Measurements from ENCODE around the gene APOA1.

Gene APOA1

DNA sequence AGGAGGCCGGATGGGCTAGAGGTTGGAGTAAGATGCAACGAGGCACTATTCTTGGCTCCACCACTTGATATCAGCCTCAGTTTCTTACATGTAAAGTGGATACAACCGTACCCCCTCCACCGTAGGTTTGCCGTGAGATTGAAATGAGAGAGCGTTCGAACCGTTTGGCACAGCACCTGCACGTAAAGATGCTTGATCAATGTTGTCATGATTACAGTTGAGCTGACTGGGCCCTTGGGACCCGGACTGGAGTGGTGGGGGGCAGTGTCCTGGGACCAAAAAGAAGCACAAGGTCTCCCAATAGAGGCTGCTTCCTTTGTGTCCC, 4.0 kb downstream of the APOA1 start:
- no peak overlapping the region for H3K9ac ChIP-seq (ENCODE audit: low read length)
- WGBS (ENCODE audit: extremely low coverage, insufficient coverage, insufficient read length): no CpG with 5 or more reads among the region's 10 CpGs
- no peak overlapping the region for H2BK5ac ChIP-seq (ENCODE audit: low read depth, low read length, poor library complexity)
- H3K4ac ChIP-seq (ENCODE audit: low read depth, low read length): no peak overlapping the region
- H3K18ac ChIP-seq (ENCODE audit: low read length): no peak overlapping the region
- H2AFZ ChIP-seq (ENCODE audit: insufficient read depth, low read length, poor library complexity): no peak overlapping the region
- H4K12ac ChIP-seq (ENCODE audit: low read depth, low read length): no peak overlapping the region
- no peak overlapping the region for H3K23ac ChIP-seq (ENCODE audit: low read length)
- no peak overlapping the region for H2BK12ac ChIP-seq (ENCODE audit: low read length)
- no peak overlapping the region for H3K4me3 ChIP-seq (ENCODE audit: low read depth, low read length)
- no peaks in the 10 kb centered on the region for H3K79me2 ChIP-seq (ENCODE audit: control insufficient read depth, insufficient read depth, low read length, poor library complexity)
- H3K14ac ChIP-seq (ENCODE audit: low read length): no peak overlapping the region
- H3K27me3 ChIP-seq (ENCODE audit: insufficient read depth, low read length): no peaks in the 10 kb centered on the region
- H4K91ac ChIP-seq (ENCODE audit: low read depth, low read length): no peak overlapping the region
- H2BK120ac ChIP-seq (ENCODE audit: insufficient read depth, low read length, poor library complexity): no peak overlapping the region
- H2AK5ac ChIP-seq (ENCODE audit: low read length): no peak overlapping the region
- no peak for DNase-seq
- peaks cover 3% of the 10 kb centered on the region for H3K79me1 ChIP-seq (ENCODE audit: low read length)
- H4K8ac ChIP-seq (ENCODE audit: low read depth, low read length): no peak overlapping the region
- no peaks in the 10 kb centered on the region for H3K9me3 ChIP-seq (ENCODE audit: insufficient read depth, low read depth, low read length)
- H3K4me2 ChIP-seq (ENCODE audit: low read length): no peak overlapping the region
- peaks cover 15 to 17% of the 10 kb centered on the region in 2 experiments for H3K4me1 ChIP-seq (ENCODE audit: control insufficient read depth in 1 of 2, insufficient read depth in 2 of 2, low read length in 2 of 2)
- no peak overlapping the region for H3K27ac ChIP-seq (ENCODE audit: low read depth, low read length)
- H3K36me3 ChIP-seq (ENCODE audit: control insufficient read depth in 1 of 2, insufficient read depth in 2 of 2, low read length in 2 of 2): no peaks in the 10 kb centered on the region

DNA sequence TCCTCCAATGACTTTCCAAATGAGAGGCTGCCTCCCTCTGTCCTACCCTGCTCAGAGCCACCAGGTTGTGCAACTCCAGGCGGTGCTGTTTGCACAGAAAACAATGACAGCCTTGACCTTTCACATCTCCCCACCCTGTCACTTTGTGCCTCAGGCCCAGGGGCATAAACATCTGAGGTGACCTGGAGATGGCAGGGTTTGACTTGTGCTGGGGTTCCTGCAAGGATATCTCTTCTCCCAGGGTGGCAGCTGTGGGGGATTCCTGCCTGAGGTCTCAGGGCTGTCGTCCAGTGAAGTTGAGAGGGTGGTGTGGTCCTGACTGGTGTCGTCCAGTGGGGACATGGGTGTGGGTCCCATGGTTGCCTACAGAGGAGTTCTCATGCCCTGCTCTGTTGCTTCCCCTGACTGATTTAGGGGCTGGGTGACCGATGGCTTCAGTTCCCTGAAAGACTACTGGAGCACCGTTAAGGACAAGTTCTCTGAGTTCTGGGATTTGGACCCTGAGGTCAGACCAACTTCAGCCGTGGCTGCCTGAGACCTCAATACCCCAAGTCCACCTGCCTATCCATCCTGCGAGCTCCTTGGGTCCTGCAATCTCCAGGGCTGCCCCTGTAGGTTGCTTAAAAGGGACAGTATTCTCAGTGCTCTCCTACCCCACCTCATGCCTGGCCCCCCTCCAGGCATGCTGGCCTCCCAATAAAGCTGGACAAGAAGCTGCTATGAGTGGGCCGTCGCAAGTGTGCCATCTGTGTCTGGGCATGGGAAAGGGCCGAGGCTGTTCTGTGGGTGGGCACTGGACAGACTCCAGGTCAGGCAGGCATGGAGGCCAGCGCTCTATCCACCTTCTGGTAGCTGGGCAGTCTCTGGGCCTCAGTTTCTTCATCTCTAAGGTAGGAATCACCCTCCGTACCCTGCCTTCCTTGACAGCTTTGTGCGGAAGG, 4.8 kb downstream of the APOA1 start:
- Histone ChIP-seq H3K9ac (ENCODE audit: low read length) (no peak overlapping the region), H3K79me2 (ENCODE audit: control insufficient read depth, insufficient read depth, low read length, poor library complexity) (no peaks in the 10 kb centered on the region), H3K14ac (ENCODE audit: low read length) (no peak overlapping the region), H2BK5ac (ENCODE audit: low read depth, low read length, poor library complexity) (no peak overlapping the region), H3K23ac (ENCODE audit: low read length) (no peak overlapping the region), H2AFZ (ENCODE audit: insufficient read depth, low read length, poor library complexity) (no peak overlapping the region), H4K12ac (ENCODE audit: low read depth, low read length) (no peak overlapping the region), H3K36me3 (ENCODE audit: control insufficient read depth in 1 of 2, insufficient read depth in 2 of 2, low read length in 2 of 2) (no peaks in the 10 kb centered on the region), H2AK5ac (ENCODE audit: low read length) (no peak overlapping the region), H2BK120ac (ENCODE audit: insufficient read depth, low read length, poor library complexity) (no peak overlapping the region), H3K4me2 (ENCODE audit: low read length) (no peak overlapping the region), H3K4ac (ENCODE audit: low read depth, low read length) (no peak overlapping the region), H3K27me3 (ENCODE audit: insufficient read depth, low read length) (no peaks in the 10 kb centered on the region), H3K79me1 (ENCODE audit: low read length) (peaks cover 3% of the 10 kb centered on the region), H3K4me3 (ENCODE audit: low read depth, low read length) (no peak overlapping the region), H4K91ac (ENCODE audit: low read depth, low read length) (no peak overlapping the region), H3K4me1 (ENCODE audit: control insufficient read depth in 1 of 2, insufficient read depth in 2 of 2, low read length in 2 of 2) (peaks cover 13 to 14% of the 10 kb centered on the region in 2 experiments), H3K18ac (ENCODE audit: low read length) (no peak overlapping the region), H3K27ac (ENCODE audit: low read depth, low read length) (no peak overlapping the region), H3K9me3 (ENCODE audit: insufficient read depth, low read depth, low read length) (no peaks in the 10 kb centered on the region), H2BK12ac (ENCODE audit: low read length) (no peak overlapping the region), H4K8ac (ENCODE audit: low read depth, low read length) (no peak overlapping the region)
- DNase-seq: no peak
- WGBS (ENCODE audit: extremely low coverage, insufficient coverage, insufficient read length): no CpG with 5 or more reads among the region's 13 CpGs

- Histone ChIP-seq H4K8ac (ENCODE audit: low read depth, low read length) (no peak overlapping the region), H3K4me2 (ENCODE audit: low read length) (no peak overlapping the region), H2BK12ac (ENCODE audit: low read length) (no peak overlapping the region), H3K4ac (ENCODE audit: low read depth, low read length) (no peak overlapping the region), H3K4me1 (ENCODE audit: control insufficient read depth in 1 of 2, insufficient read depth in 2 of 2, low read length in 2 of 2) (peaks cover 8% of the 10 kb centered on the region in 2 experiments), H3K4me3 (ENCODE audit: low read depth, low read length) (no peak overlapping the region), H3K9ac (ENCODE audit: low read length) (no peak overlapping the region), H3K79me2 (ENCODE audit: control insufficient read depth, insufficient read depth, low read length, poor library complexity) (no peaks in the 10 kb centered on the region), H3K14ac (ENCODE audit: low read length) (no peak overlapping the region), H2AFZ (ENCODE audit: insufficient read depth, low read length, poor library complexity) (no peak overlapping the region), H3K27ac (ENCODE audit: low read depth, low read length) (no peak overlapping the region), H3K9me3 (ENCODE audit: insufficient read depth, low read depth, low read length) (no peaks in the 10 kb centered on the region), H3K36me3 (ENCODE audit: control insufficient read depth in 1 of 2, insufficient read depth in 2 of 2, low read length in 2 of 2) (no peaks in the 10 kb centered on the region), H3K79me1 (ENCODE audit: low read length) (peaks cover 3% of the 10 kb centered on the region), H3K18ac (ENCODE audit: low read length) (no peak overlapping the region), H3K27me3 (ENCODE audit: insufficient read depth, low read length) (no peaks in the 10 kb centered on the region), H2BK5ac (ENCODE audit: low read depth, low read length, poor library complexity) (no peak overlapping the region), H2AK5ac (ENCODE audit: low read length) (no peak overlapping the region), H4K91ac (ENCODE audit: low read depth, low read length) (no peak overlapping the region), H3K23ac (ENCODE audit: low read length) (no peak overlapping the region), H4K12ac (ENCODE audit: low read depth, low read length) (no peak overlapping the region), H2BK120ac (ENCODE audit: insufficient read depth, low read length, poor library complexity) (no peak overlapping the region)
- DNase-seq: no peak
- WGBS (ENCODE audit: extremely low coverage, insufficient coverage, insufficient read length): no CpG with 5 or more reads among the region's 7 CpGs
Observed at GRCh38 chr11:116831790-116832349, 5.6 kb downstream of the APOA1 start.

- H3K79me1 ChIP-seq (ENCODE audit: low read length): peaks cover 3% of the 10 kb centered on the region
- peak overlapping the region; percentile 50 for H4K91ac ChIP-seq (ENCODE audit: low read depth, low read length)
- no peak overlapping the region for H3K27ac ChIP-seq (ENCODE audit: low read depth, low read length)
- no peak overlapping the region for H2AFZ ChIP-seq (ENCODE audit: insufficient read depth, low read length, poor library complexity)
- no peak overlapping the region for H4K8ac ChIP-seq (ENCODE audit: low read depth, low read length)
- peak overlapping the region; percentile 73 for H2AK5ac ChIP-seq (ENCODE audit: low read length)
- H3K36me3 ChIP-seq (ENCODE audit: control insufficient read depth in 1 of 2, insufficient read depth in 2 of 2, low read length in 2 of 2): no peaks in the 10 kb centered on the region
- peak overlapping the region; percentile 27 for H2BK120ac ChIP-seq (ENCODE audit: insufficient read depth, low read length, poor library complexity)
- H3K4me2 ChIP-seq (ENCODE audit: low read length): no peak overlapping the region
- no peak overlapping the region for H2BK12ac ChIP-seq (ENCODE audit: low read length)
- WGBS (ENCODE audit: extremely low coverage, insufficient coverage, insufficient read length): no CpG with 5 or more reads among the region's 17 CpGs
- no peak overlapping the region for H3K23ac ChIP-seq (ENCODE audit: low read length)
- H3K27me3 ChIP-seq (ENCODE audit: insufficient read depth, low read length): no peaks in the 10 kb centered on the region
- H3K9ac ChIP-seq (ENCODE audit: low read length): no peak overlapping the region
- peaks cover 5% of the 10 kb centered on the region in 2 experiments for H3K4me1 ChIP-seq (ENCODE audit: control insufficient read depth in 1 of 2, insufficient read depth in 2 of 2, low read length in 2 of 2)
- H3K18ac ChIP-seq (ENCODE audit: low read length): no peak overlapping the region
- no peak overlapping the region for H2BK5ac ChIP-seq (ENCODE audit: low read depth, low read length, poor library complexity)
- H3K4ac ChIP-seq (ENCODE audit: low read depth, low read length): no peak overlapping the region
- DNase-seq: no peak
- H3K14ac ChIP-seq (ENCODE audit: low read length): peak overlapping the region; percentile 11
- no peaks in the 10 kb centered on the region for H3K9me3 ChIP-seq (ENCODE audit: insufficient read depth, low read depth, low read length)
- no peak overlapping the region for H4K12ac ChIP-seq (ENCODE audit: low read depth, low read length)
- H3K79me2 ChIP-seq (ENCODE audit: control insufficient read depth, insufficient read depth, low read length, poor library complexity): no peaks in the 10 kb centered on the region
- no peak overlapping the region for H3K4me3 ChIP-seq (ENCODE audit: low read depth, low read length)
Observed at GRCh38 chr11:116830184-116830912, 7.1 kb downstream of the APOA1 start.
